K562 (cell line): ENCODE data around the gene MARCHF9. TPM values are rescaled to one million over a fixed set of nuclear protein-coding genes. Genes with fewer than 3 reads are reported as not detected.
A peak's percentile ranks its signal among the peaks of the same experiment; 100 is the strongest.

Experiments
- U2AF1 ChIP-seq: fragments of 200-400 bp; formaldehyde crosslinking; optimal IDR thresholded peaks from 2 replicates; pipeline ENCODE3; 2017; ENCODE audit warnings: mild to moderate bottlenecking, low read depth, low read length, moderate library complexity
- ZBTB26 ChIP-seq: fragments of 450-650 bp; formaldehyde crosslinking; IDR thresholded peaks from 2 replicates; pipeline ENCODE4 v1.4.0; 2022; ENCODE audit warnings: missing genetic modification characterization
- ZKSCAN3 ChIP-seq: fragments of 250-450 bp; sonication (Bioruptor Pico); IDR thresholded peaks from 2 replicates; pipeline ENCODE4 v1.4.0; 2020
- ZKSCAN8 ChIP-seq: fragments of 200-800 bp; sonication (Bioruptor generic); IDR thresholded peaks from 2 replicates; pipeline ENCODE4 v1.6.1; 2016; ENCODE audit warnings: missing genetic modification characterization, missing compliant biosample characterization
- ZNF318 ChIP-seq, 2 experiments: fragments of 450-650 bp; IDR thresholded peaks; 2 replicates each; pipeline ENCODE4 v1.6.1; 2016; ENCODE audit warnings: mild to moderate bottlenecking in 2 of 2, borderline replicate concordance in 1 of 2, low read depth in 1 of 2, moderate library complexity in 1 of 2
- ZNF407 ChIP-seq: fragments of 450-650 bp; IDR thresholded peaks from 2 replicates; pipeline ENCODE4 v1.6.1; 2016; ENCODE audit warnings: low read depth
- ZNF57 ChIP-seq: fragments of 450-650 bp; formaldehyde crosslinking; IDR thresholded peaks from 2 replicates; pipeline ENCODE4 v1.4.0; 2020; ENCODE audit warnings: mild to moderate bottlenecking, moderate library complexity
- ZNF766 ChIP-seq: fragments of 200-800 bp; sonication (Bioruptor generic); conservative IDR thresholded peaks from 2 replicates; pipeline ENCODE4 v1.6.1; 2016; ENCODE audit warnings: missing genetic modification characterization, missing compliant biosample characterization
- polyA plus RNA-seq, 8 experiments: library from polyadenylated mRNA; depleted of rRNA in 4 of 8; stranded (reverse) in 5 of 8; unstranded in 3 of 8; fragments of >200 nt; fragmentation: Nextera tagmentation in 2 of 8; fragmentation: Illumina TruSeq in 1 of 8; extraction: Ambion mirVana in 2 of 8; extraction: Trizol in 1 of 8; gene quantifications; 2 replicates each; pipeline versions ENCODE4 v1.2.1 to v1.2.3, GENCODE V29; 2011 to 2014; ENCODE audit warnings: inconsistent platforms in 1 of 8, missing spikeins in 1 of 8
- total RNA-seq, 7 experiments: library from RNA; depleted of rRNA in 6 of 7; stranded (reverse); fragments of >200 nt in 6 of 7; fragmentation: Illumina TruSeq in 2 of 7; extraction: Trizol in 2 of 7; gene quantifications; 2 replicates each; pipeline versions ENCODE4 v1.2.1 to v1.2.3, GENCODE V29; 2011 to 2021; ENCODE audit warnings: low replicate concordance in 1 of 7

MARCHF9 gene
- total and polyA plus RNA-seq, 9 of the 15 experiments (the other 6 are each of a cell fraction or from before 2014, with no cell fraction given), result 0.80 to 12.4 (median 6.2) TPM

- TF ChIP-seq ZBTB26 (CRISPR knock-in tag), result no peak
- peak in 1 of 2 experiments; percentile 87; a peak in 2 of 4 replicates for TF ChIP-seq ZNF318 (IDR thresholded peaks at IDR 0.05; ENCODE audit: borderline replicate concordance in 1 of 2, low read depth in 1 of 2)
- TF ChIP-seq ZKSCAN8 (CRISPR knock-in tag), result no peak
- TF ChIP-seq ZNF57 (CRISPR knock-in tag), result no peak
- TF ChIP-seq ZNF407, result peak; percentile 49; the same call in 1 of the 2 replicates
- no peak for TF ChIP-seq U2AF1
- TF ChIP-seq ZKSCAN3 (CRISPR knock-in tag), result no peak
- TF ChIP-seq ZNF766 (CRISPR knock-in tag), result no peak
These were observed 2.9 kb upstream of the MARCHF9 start, which contains the start of gene CDK4 (continued) for GRCh38 chr12:57751788-57752667.
